ENCODE measurements around the gene RNF8. TPM values are rescaled to one million over a fixed set of nuclear protein-coding genes. Genes with fewer than 3 reads are reported as not detected.
"Not testable (repeated sequence)": the region's sequence is repeated elsewhere in the genome, so short reads cannot be mapped to it uniquely, and the experiment has no call there.

The RNF8 gene
- total and polyA plus RNA-seq, 2 experiments from 2014 or later = 38.5 to 49.9 TPM

- no peak for DNase-seq (ENCODE audit: low read depth in 1 of 2, low spot score in 1 of 2)
- no peaks in the 10 kb centered on the region for H3K27me3 ChIP-seq
- TF ChIP-seq, protein P1, sequence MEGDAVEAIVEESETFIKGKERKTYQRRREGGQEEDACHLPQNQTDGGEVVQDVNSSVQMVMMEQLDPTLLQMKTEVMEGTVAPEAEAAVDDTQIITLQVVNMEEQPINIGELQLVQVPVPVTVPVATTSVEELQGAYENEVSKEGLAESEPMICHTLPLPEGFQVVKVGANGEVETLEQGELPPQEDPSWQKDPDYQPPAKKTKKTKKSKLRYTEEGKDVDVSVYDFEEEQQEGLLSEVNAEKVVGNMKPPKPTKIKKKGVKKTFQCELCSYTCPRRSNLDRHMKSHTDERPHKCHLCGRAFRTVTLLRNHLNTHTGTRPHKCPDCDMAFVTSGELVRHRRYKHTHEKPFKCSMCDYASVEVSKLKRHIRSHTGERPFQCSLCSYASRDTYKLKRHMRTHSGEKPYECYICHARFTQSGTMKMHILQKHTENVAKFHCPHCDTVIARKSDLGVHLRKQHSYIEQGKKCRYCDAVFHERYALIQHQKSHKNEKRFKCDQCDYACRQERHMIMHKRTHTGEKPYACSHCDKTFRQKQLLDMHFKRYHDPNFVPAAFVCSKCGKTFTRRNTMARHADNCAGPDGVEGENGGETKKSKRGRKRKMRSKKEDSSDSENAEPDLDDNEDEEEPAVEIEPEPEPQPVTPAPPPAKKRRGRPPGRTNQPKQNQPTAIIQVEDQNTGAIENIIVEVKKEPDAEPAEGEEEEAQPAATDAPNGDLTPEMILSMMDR (IDR thresholded peaks at IDR 0.05; ENCODE audit: low read depth, low read length) = no peak
- no peak overlapping the region for H3K27ac ChIP-seq
- H3K4me3 ChIP-seq = no peak overlapping the region
- no peaks in the 10 kb centered on the region for H3K36me3 ChIP-seq
- H3K9me3 ChIP-seq (ENCODE audit: low read depth) = no peaks in the 10 kb centered on the region
- H3K4me1 ChIP-seq (ENCODE audit: low read depth) = no peaks in the 10 kb centered on the region
Measured at GRCh38 chr6:37338745-37339255, 15.0 kb upstream of the RNF8 start.

DNA sequence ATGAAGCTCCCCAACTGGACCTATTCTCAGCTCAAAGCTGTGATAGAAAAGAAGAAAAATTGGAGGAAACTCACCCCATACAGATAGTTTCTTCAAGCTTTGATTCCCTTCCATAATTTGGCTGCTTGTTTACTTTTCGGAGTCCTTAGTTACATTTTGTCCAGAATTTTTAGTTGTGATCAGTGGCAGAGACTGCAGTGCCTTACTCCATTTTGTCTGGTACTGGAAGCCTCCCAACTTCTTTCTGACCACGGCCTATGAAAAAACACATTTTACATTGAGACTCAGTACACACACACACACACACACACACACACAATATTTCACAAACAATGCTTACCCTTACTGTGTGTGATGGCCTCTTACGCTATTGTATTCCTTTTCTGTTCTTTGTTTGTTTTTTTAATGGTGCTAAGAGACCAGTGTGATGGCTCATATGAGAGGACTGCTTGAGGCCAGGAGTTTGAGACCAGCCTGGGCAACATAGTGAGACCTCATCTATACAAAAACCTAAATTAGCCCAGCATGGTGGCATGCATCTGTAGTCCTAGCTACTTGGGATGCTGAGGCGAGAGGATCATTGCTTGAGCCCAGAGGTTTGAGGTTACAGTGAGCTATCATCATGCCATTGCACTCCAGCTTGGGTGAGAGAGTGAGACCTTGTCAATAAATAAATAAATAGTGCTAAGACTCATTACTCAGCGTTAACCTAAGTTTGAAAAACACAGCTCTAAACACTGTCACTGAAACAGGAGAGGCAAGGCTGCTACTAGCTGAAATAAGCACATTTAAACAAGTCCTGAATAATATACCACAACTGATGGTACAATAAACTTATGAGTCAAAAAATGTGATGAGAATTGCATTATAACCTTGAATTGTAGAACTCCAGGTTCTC is 13.8 kb upstream of the RNF8 start:
- Histone ChIP-seq H3K27me3 (no peaks in the 10 kb centered on the region), H3K4me3 (no peak overlapping the region), H3K9me3 (ENCODE audit: low read depth) (no peaks in the 10 kb centered on the region), H3K27ac (no peak overlapping the region), H3K4me1 (ENCODE audit: low read depth) (no peaks in the 10 kb centered on the region), H3K36me3 (no peaks in the 10 kb centered on the region)
- TF ChIP-seq, protein P1 (IDR thresholded peaks at IDR 0.05; ENCODE audit: low read depth, low read length) = no peak
- no peak for DNase-seq (ENCODE audit: low read depth in 1 of 2, low spot score in 1 of 2)

- Histone ChIP-seq H3K4me3 (no peak overlapping the region), H3K36me3 (no peaks in the 10 kb centered on the region), H3K27ac (no peak overlapping the region), H3K27me3 (no peaks in the 10 kb centered on the region), H3K4me1 (ENCODE audit: low read depth) (no peaks in the 10 kb centered on the region), H3K9me3 (ENCODE audit: low read depth) (no peaks in the 10 kb centered on the region)
- no peak for DNase-seq (ENCODE audit: low read depth in 1 of 2, low spot score in 1 of 2)
- TF ChIP-seq, protein P1 (IDR thresholded peaks at IDR 0.05; ENCODE audit: low read depth, low read length) = no peak
Measured at GRCh38 chr6:37340639-37340943, 13.2 kb upstream of the RNF8 start.

- no peak overlapping the region for H3K27ac ChIP-seq
- H3K9me3 ChIP-seq (ENCODE audit: low read depth) = no peaks in the 10 kb centered on the region
- H3K4me1 ChIP-seq (ENCODE audit: low read depth) = no peaks in the 10 kb centered on the region
- no peak for DNase-seq (ENCODE audit: low read depth in 1 of 2, low spot score in 1 of 2)
- no peaks in the 10 kb centered on the region for H3K27me3 ChIP-seq
- TF ChIP-seq, protein P1 (IDR thresholded peaks at IDR 0.05; ENCODE audit: low read depth, low read length) = no peak
- H3K4me3 ChIP-seq = no peak overlapping the region
- no peaks in the 10 kb centered on the region for H3K36me3 ChIP-seq
Measured at GRCh38 chr6:37343248-37343647, 10.5 kb upstream of the RNF8 start.

DNA sequence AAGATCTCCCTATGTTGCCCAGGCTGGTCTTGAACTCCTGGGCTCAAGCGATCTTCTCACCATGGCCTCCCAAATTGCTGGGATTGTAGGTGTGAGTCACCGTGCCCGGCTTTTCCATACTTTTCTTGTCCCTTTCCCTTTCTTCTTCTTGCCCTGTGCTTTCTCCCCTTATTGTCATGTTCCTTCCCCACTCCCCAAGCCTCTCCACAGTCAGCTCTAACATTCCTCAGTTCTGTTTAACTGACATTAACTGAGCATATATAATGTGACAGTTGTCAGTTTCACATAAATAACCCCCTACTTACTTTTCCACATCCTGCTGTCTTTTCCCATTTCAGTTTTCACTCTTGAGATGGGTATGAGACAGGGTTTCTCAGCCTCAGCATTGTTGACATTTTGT is 9.5 kb upstream of the RNF8 start:
- no peak overlapping the region for H3K27ac ChIP-seq
- H3K36me3 ChIP-seq = no peaks in the 10 kb centered on the region
- TF ChIP-seq, protein P1 (IDR thresholded peaks at IDR 0.05; ENCODE audit: low read depth, low read length) = no peak
- no peaks in the 10 kb centered on the region for H3K27me3 ChIP-seq
- no peak for DNase-seq (ENCODE audit: low read depth in 1 of 2, low spot score in 1 of 2)
- no peak overlapping the region for H3K4me3 ChIP-seq
- no peaks in the 10 kb centered on the region for H3K9me3 ChIP-seq (ENCODE audit: low read depth)
- H3K4me1 ChIP-seq (ENCODE audit: low read depth) = no peaks in the 10 kb centered on the region

- H3K4me1 ChIP-seq (ENCODE audit: low read depth); DNase-seq (ENCODE audit: low read depth in 1 of 2, low spot score in 1 of 2); H3K4me3 ChIP-seq; H3K27ac ChIP-seq; H3K27me3 ChIP-seq; H3K36me3 ChIP-seq; H3K9me3 ChIP-seq (ENCODE audit: low read depth): not testable (repeated sequence)
Measured at GRCh38 chr6:37345804-37346203, 8.0 kb upstream of the RNF8 start.

All from cardiac muscle cell (in vitro differentiated cells and primary cell).